NB4 (cell line): ENCODE results near the gene FLACC1.

Source experiments
- CTCF ChIP-seq: IDR thresholded peaks from one replicate; pipeline ENCODE4 v1.5.1; 2012; ENCODE audit warnings: low read depth, low read length
- MAX ChIP-seq: IDR thresholded peaks from 2 replicates; pipeline ENCODE4 v1.6.1; 2011; ENCODE audit warnings: low read depth, low read length
- MYC ChIP-seq: IDR thresholded peaks from 2 replicates; pipeline ENCODE4 v1.6.1; 2011; ENCODE audit warnings: low read depth, low read length
- POLR2A ChIP-seq: IDR thresholded peaks from 2 replicates; pipeline ENCODE4 v1.6.1; 2011; ENCODE audit warnings: mild to moderate bottlenecking; ENCODE audit not compliant: insufficient read length; ENCODE audit errors: extremely low read depth

- TF ChIP-seq POLR2A (no peak), CTCF (peak; percentile 98), MYC (no peak), MAX (peak; percentile 53)
Measured at GRCh38 chr2:201363857-201364560, 6.9 kb upstream of the FLACC1 start.
